Colon (tissue), 2 donors: ENCODE data around the gene KIF4B.

ENCODE experiments used
- FAIRE-seq: peaks from 2 replicates; lab custom pipeline; 2012; peaks lifted over from hg19 to GRCh38; lab: Jason Lieb, UNC
- donor health status: control.
- donor health status: control.

The KIF4B gene

DNA sequence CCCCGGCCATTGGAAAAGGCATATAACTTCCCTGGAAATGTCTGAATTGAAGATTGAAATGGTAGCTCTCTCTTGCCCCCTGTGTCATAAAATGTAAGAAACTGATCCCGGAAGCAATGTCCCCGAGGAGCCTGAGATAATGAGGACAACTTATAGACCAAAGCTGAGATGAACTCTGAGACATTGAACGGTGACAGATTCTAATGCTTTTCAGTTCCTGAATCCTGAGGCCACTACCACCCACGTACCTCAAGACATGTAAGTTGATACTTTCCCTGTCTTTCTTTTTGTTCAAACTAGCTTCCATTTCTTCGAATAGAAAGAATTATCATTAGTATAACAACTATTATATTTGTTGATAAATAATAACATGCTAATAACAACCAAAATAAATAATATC is 51.0 kb downstream of the KIF4B start:
- no peak for FAIRE-seq

DNA sequence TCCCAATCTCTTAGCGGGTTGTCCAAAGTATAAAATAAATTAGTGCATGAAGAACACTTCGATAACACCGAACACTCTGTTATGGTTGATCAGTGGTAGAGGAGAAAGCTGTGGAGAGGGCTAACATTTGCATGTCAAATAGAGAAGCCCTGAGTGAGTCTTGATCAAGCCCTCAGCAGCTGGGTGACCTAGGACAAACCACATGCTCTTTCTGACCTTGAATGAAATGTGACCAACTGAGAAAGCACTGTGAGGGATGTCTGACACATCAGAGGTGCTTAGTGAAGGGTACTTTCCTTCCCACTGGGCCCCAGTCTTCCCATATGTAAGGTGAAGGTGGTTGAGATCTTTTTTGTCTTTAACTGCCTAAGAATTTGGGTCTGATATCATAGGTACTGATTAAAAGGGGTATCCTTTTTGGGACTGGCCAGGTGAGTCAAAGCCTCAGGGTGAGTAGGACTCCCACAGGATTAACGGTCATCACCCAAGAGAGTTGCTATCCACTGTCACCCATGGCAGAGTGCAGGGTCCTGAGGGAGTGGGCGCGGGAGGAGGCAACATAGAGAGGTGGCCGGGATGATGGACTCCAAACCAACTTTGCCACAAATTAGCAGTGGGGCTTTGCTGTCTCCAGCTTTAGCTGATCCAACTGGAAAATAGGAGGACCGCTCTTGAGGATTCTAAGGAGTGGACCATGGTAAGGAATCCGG is 53.5 kb downstream of the KIF4B start:
- no peak for FAIRE-seq
